ENCODE measurements around the gene DCLK1. TPM values are rescaled to one million over a fixed set of nuclear protein-coding genes. Genes with fewer than 3 reads are reported as not detected.

DCLK1 gene
- total RNA-seq, 4 donors from 2014 or later, result 11.7 to 51.4 (median 15.8) TPM

DNA sequence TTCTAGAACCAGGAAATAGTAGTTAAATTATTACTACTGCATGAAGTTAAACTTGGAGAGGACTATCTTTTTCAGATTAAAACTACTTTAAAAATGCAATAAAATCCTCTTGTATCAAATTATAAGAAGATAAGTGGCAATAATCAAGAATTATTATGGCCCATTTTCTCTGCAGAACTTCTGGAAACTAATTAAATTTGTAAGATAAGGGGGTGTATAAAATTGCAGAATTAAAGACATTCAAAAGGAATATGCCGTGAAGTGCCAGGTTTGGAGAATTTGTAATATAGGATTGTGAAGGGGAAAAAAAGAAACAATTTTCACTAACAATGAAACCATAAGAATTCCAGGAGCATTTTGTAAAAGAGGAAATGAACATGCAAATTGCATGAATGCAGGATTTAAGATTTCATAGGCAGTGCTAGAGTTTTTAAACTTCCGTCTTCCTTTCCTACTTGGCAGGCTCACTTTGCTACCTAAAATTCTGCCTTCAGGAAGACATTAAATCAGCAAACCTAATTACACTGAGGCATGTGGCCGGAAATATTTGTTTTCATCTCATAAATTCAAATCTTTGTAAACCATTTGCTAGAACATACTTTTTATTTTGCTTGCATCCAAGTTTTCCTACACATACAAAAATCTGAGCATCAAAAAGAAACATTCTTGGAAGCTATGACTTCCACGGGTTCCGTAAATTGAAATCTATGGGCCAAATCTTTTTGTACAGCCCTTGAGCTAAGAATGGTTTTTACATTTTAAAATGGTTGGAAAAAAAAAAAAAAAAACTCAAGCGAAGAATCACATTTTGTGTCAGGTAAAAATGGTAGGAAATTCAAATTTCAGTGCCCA is 166.9 kb downstream of the DCLK1 start:
- H3K27ac ChIP-seq, result no peak overlapping the region

DNA sequence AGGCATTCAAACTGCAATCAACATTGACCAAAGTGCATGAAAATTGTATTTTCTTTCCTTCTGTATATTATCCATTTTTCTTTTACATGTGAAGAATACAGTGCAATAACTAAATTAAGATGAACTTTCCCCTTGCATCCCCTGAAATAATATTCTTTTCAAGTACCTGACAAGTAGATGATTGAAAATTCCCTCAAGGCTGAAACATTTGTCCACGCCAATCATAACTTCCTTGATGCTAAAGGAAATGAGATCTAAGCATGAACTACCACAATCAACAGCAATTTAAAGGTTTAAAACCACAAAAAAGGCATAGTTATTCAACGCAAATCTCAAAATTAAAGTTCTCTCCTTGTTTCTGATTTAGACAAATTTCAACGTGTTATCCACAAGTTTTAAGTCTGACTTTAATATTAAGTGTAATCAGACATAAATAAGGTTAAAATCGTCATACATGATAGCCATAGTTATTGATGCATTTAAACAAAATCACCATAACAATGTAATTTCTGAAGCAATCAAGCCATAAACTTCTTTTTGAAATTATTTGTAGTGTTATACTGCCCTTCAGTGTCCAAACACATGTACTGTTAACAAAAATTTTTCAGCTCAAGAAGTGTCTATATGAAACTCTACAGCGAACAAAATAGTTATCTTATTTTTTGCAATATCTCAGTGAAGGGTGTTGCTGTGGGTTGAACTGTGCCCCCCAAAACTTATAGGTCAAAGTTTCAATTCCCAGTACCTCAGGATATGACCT is 169.5 kb downstream of the DCLK1 start:
- Histone ChIP-seq H3K4me3 (no peak overlapping the region), H3K36me3 (no peaks in the 10 kb centered on the region), H3K27me3 (no peaks in the 10 kb centered on the region), H3K27ac (no peak overlapping the region), H3K4me1 (peaks cover under 1% of the 10 kb centered on the region), H3K9me3 (no peaks in the 10 kb centered on the region)
- TF ChIP-seq, protein P1, sequence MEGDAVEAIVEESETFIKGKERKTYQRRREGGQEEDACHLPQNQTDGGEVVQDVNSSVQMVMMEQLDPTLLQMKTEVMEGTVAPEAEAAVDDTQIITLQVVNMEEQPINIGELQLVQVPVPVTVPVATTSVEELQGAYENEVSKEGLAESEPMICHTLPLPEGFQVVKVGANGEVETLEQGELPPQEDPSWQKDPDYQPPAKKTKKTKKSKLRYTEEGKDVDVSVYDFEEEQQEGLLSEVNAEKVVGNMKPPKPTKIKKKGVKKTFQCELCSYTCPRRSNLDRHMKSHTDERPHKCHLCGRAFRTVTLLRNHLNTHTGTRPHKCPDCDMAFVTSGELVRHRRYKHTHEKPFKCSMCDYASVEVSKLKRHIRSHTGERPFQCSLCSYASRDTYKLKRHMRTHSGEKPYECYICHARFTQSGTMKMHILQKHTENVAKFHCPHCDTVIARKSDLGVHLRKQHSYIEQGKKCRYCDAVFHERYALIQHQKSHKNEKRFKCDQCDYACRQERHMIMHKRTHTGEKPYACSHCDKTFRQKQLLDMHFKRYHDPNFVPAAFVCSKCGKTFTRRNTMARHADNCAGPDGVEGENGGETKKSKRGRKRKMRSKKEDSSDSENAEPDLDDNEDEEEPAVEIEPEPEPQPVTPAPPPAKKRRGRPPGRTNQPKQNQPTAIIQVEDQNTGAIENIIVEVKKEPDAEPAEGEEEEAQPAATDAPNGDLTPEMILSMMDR (IDR thresholded peaks at IDR 0.05), result no peak
- TF ChIP-seq POLR2A (IDR thresholded peaks at IDR 0.05), result no peak
- TF ChIP-seq POLR2AphosphoS5 (IDR thresholded peaks at IDR 0.05), result no peak
- TF ChIP-seq EP300 (IDR thresholded peaks at IDR 0.05), result no peak
- 66% methylated on average over 5 of the region's 5 CpGs for WGBS
- DNase-seq (ENCODE audit: low spot score in 2 of 2), result no peak

More for the DNA sequence above, 166.9 kb downstream of the DCLK1 start:
- no peaks in the 10 kb centered on the region for H3K4me1 ChIP-seq
- H3K27me3 ChIP-seq, result no peaks in the 10 kb centered on the region
- DNase-seq (ENCODE audit: low spot score in 2 of 2), result no peak
- no peaks in the 10 kb centered on the region for H3K36me3 ChIP-seq
- 56% methylated on average over 6 of the region's 6 CpGs for WGBS
- no peaks in the 10 kb centered on the region for H3K9me3 ChIP-seq
- H3K4me3 ChIP-seq, result no peak overlapping the region
- TF ChIP-seq POLR2A (IDR thresholded peaks at IDR 0.05) (no peak), EP300 (IDR thresholded peaks at IDR 0.05) (no peak), POLR2AphosphoS5 (IDR thresholded peaks at IDR 0.05) (no peak)
- TF ChIP-seq, protein P1 (IDR thresholded peaks at IDR 0.05), result no peak

DNA sequence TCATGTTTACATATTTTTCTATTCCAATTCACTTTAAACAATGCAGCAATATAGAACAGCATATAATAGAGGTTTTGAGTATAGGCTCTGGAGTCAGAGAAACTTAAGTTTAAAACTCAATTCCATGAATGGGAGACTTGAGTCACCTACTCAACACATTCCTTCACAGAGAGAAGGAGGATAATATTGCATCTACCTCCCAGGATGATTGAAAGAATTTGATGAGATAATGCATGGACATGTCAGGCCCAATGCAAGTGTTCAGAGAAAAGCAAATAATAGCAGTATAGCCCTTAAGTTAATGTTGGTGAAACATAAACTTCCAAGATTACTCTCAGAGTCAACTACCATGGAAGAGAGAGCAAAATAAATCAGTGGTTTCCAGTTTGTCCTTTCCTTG is 170.2 kb downstream of the DCLK1 start:
- peaks cover 6% of the 10 kb centered on the region for H3K4me1 ChIP-seq
- no peak overlapping the region for H3K4me3 ChIP-seq
- H3K27me3 ChIP-seq, result no peaks in the 10 kb centered on the region
- no peaks in the 10 kb centered on the region for H3K9me3 ChIP-seq
- H3K36me3 ChIP-seq, result no peaks in the 10 kb centered on the region
- H3K27ac ChIP-seq, result no peak overlapping the region
- DNase-seq (ENCODE audit: low spot score in 2 of 2), result no peak
- TF ChIP-seq, protein P1 (IDR thresholded peaks at IDR 0.05), result no peak
- TF ChIP-seq POLR2A (IDR thresholded peaks at IDR 0.05) (no peak), EP300 (IDR thresholded peaks at IDR 0.05) (no peak), POLR2AphosphoS5 (IDR thresholded peaks at IDR 0.05) (no peak)

DNA sequence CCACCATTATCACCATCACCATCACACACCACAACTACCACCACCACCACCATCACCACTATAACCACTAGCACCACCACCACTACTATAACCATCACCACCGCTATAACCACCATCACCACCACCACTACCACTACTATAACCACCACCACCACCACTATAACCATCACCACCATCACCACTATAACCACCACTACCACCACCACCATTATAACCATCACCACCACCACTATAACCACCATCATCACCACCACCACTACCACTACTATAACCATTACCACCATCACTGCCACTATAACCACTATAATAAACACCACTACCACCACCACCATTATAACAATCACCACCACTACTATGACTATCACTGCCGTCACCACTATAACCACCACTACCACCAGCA is 173.2 kb downstream of the DCLK1 start:
- Histone ChIP-seq H3K9me3 (no peaks in the 10 kb centered on the region), H3K27ac (peak overlapping the region; percentile 75), H3K36me3 (no peaks in the 10 kb centered on the region), H3K27me3 (no peaks in the 10 kb centered on the region), H3K4me1 (peaks cover 17% of the 10 kb centered on the region), H3K4me3 (no peak overlapping the region)
- WGBS, result 84% methylated on average over 2 of the region's 2 CpGs
- TF ChIP-seq POLR2A (IDR thresholded peaks at IDR 0.05) (no peak), EP300 (IDR thresholded peaks at IDR 0.05) (no peak), POLR2AphosphoS5 (IDR thresholded peaks at IDR 0.05) (no peak)
- TF ChIP-seq, protein P1 (IDR thresholded peaks at IDR 0.05), result peak in 1 of 2 donors; percentile 18
- DNase-seq (ENCODE audit: low spot score in 2 of 2), result no peak

DNA sequence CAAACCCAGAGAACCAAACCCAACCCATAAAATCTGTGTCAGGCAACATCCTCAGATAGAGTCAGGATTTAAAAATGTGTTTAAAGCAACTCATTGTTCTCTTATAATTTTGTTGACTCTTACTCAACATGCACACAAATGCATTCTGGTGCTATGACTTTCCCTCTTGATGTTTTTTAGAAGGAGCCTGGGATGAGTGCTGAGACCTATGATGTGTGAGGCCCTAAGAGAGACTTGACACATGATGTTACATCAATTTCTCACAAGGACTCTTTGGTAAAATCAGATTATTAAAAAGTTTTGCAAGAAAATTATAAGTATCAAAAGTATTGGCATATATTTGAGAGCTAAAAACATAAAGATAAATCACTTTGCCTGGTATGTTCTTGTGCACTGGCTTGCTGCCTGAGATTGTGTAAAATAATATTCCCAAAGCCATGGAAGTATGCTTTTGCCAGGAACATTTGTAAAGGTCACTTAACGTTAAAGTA is 173.9 kb downstream of the DCLK1 start:
- no peak for DNase-seq (ENCODE audit: low spot score in 2 of 2)
- H3K27me3 ChIP-seq, result no peaks in the 10 kb centered on the region
- H3K9me3 ChIP-seq, result no peaks in the 10 kb centered on the region
- WGBS, result 36% methylated on average over 1 of the region's 1 CpG
- peaks cover 17% of the 10 kb centered on the region for H3K4me1 ChIP-seq
- H3K27ac ChIP-seq, result peak overlapping the region; percentile 75
- no peaks in the 10 kb centered on the region for H3K36me3 ChIP-seq
- H3K4me3 ChIP-seq, result no peak overlapping the region
- TF ChIP-seq EP300 (IDR thresholded peaks at IDR 0.05) (no peak), POLR2AphosphoS5 (IDR thresholded peaks at IDR 0.05) (peak in 1 of 3 donors; percentile 4)

Measured in suprapubic skin (tissue), 4 donors.